ENCODE results near the gene MUC20.
"Not testable (repeated sequence)": the region's sequence is repeated elsewhere in the genome, so short reads cannot be mapped to it uniquely, and the experiment has no call there.

GRCh38 chr3:195724363-195724762 is 3.6 kb downstream of the MUC20 start:
- not testable (repeated sequence) for TF ChIP-seq CTCF, EP300, POLR2A (IDR thresholded peaks at IDR 0.05)

All from ovary (tissue), 3 donors.